Jurkat, Clone E6-1 (cell line): ENCODE measurements around the gene VAT1L.

Experiments used
- DNase-seq: peaks from one replicate; pipeline ENCODE4 v3.0.0-alpha.2; 2011; ENCODE audit warnings: low read depth, low spot score
- H3K4me3 ChIP-seq: 2 replicates; pipeline ENCODE4 v1.5.1; 2011; ENCODE audit warnings: mild to moderate bottlenecking, low read length, control low read depth, moderate library complexity

The VAT1L gene

DNA sequence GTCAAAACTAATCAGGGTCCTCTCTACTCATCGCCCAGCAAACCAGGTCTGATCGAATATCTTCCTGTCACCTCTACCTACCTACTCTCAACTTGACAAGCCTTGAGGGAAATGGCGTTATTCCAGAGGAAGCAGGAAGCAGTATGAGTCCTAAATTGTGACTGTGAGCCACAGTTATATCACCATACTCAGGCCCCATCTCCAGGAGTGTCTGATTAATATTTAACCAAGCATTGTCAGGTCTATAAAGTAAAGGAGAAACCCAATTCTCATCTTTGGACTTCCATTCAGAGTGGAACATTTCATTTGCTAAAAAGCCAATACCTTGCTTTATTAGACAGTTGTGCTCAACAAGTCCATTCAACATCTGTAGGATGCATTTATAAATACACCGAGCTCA lies 216.2 kb downstream of the VAT1L start:
- DNase-seq: no peak
- no peak overlapping the region for H3K4me3 ChIP-seq

GRCh38 chr16:78005881-78006280 lies 217.5 kb downstream of the VAT1L start:
- H3K4me3 ChIP-seq: no peak overlapping the region
- peak; percentile 5 for DNase-seq

GRCh38 chr16:78007121-78007520 lies 218.8 kb downstream of the VAT1L start:
- no peak for DNase-seq

DNA sequence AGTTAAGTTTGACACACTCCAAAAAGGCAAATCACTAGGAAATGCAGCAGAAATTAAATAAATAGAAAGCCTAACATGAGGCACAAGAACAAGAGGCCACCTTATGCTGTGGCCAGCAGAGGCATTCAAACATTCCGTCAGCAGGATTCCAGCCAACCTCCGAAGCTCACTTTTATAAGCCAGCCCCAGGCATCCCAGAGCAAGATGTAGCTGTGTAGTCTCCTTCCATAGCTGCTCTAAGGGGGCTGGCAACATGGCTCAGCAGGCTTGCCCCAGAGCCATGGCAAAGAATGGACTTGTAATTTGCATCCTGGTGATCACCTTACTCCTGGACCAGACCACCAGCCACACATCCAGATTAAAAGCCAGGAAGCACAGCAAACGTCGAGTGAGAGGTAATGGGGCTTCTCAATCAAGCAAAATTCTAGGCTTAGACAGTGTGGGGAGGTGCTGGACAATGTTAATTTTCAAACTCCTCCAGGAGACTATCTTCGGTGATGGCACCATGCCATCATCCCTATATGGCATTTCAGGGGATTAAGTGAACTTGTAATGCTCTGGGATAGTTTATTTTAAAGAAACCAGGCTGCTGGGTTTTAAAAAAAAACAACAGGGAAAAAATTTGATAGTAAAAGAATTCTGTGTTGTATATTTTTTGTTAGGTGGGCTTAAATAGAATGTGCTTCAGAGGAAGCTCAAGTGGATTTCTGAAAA lies 234.1 kb downstream of the VAT1L start, which contains the start of gene CLEC3A:
TSS of gene CLEC3A (plus strand) at position 202 of the 714 bp plus-strand sequence. CDS start at position 281, 79 bp downstream.
- no peak for DNase-seq
- H3K4me3 ChIP-seq: no peak within 1 kb of the TSS

More at GRCh38 chr16:78007121-78007520, 218.8 kb downstream of the VAT1L start:
- no peak overlapping the region for H3K4me3 ChIP-seq

- no peak for DNase-seq
- H3K4me3 ChIP-seq: no peak overlapping the region
Observed at GRCh38 chr16:78024159-78024558, 235.8 kb downstream of the VAT1L start.

DNA sequence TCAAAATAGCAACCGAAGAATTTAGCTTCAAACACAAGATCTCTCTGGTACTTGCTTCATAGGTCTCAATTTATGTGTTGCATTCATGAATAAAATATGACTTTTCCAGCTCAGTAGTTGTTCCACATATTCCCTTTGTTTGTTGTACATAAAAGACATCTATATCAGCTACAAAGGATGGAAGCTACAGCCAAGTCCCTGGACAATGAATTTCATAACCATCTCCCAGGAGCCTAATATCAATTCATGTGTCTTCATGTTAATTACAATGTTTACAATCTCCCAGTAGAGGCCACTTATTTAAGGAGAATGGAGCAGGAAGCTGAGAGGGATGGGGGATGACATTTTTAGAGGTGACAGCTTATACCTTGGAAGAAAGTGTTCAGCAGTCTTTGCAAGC lies 237.3 kb downstream of the VAT1L start:
- no peak for DNase-seq
- H3K4me3 ChIP-seq: no peak overlapping the region

- no peak for DNase-seq
- H3K4me3 ChIP-seq: no peak overlapping the region
Observed at GRCh38 chr16:78028018-78028417, 239.7 kb downstream of the VAT1L start.
